ENCODE results near the gene RPGR.

DNA sequence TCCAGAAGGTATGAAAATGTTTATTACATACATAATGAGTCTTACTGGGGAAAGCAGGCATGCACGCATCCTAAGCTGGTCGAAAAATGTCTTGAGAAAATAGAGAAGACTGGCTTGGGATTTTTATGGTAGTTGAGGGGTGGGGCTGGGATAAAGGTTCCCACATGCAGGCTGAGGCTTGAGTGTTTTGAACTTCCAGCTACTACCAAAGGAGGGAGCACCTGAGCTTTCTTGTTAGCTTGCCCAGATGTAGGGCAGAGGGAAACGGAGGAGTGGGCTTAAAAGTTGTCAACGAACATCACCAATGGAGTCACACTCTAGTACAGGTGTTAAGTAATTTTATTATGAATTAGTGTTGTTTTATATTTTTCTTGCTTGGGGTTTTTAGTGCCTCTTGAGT is 67.1 kb downstream of the RPGR start:
- TF ChIP-seq SUZ12 (IDR thresholded peaks at IDR 0.05; ENCODE audit: extremely low read depth, insufficient read depth, insufficient read length) (no peak), YY1 (IDR thresholded peaks at IDR 0.05; ENCODE audit: insufficient read depth, insufficient read length) (no peak), ZNF274 (IDR thresholded peaks at IDR 0.05; ENCODE audit: low read depth, low read length) (no peak)
